HepG2 (cell line): ENCODE results near the gene EPN3.

ENCODE experiments used
- CHD2 ChIP-seq: IDR thresholded peaks from 2 replicates; pipeline ENCODE4 v1.6.1; 2011; ENCODE audit warnings: low read depth, low read length, improper control_type of control experiment
- MAX ChIP-seq: IDR thresholded peaks from 2 replicates; pipeline ENCODE4 v1.6.1; 2012; ENCODE audit warnings: inconsistent platforms
- MYC ChIP-seq: sonication (generic); formaldehyde crosslinking; IDR thresholded peaks from 2 replicates; pipeline ENCODE4 v1.9.0; 2021; ENCODE audit warnings: missing genetic modification reagents, borderline replicate concordance
- POLR2AphosphoS5 ChIP-seq: IDR thresholded peaks from 2 replicates; pipeline ENCODE4 v1.6.1; 2012; ENCODE audit warnings: low read depth, low read length
- TF ChIP-seq, protein P1 (sequence below): sonication (generic); formaldehyde crosslinking; IDR thresholded peaks from 2 replicates; pipeline ENCODE4 v1.5.0; 2020; ENCODE audit warnings: mild to moderate bottlenecking, missing genetic modification reagents, moderate library complexity

DNA sequence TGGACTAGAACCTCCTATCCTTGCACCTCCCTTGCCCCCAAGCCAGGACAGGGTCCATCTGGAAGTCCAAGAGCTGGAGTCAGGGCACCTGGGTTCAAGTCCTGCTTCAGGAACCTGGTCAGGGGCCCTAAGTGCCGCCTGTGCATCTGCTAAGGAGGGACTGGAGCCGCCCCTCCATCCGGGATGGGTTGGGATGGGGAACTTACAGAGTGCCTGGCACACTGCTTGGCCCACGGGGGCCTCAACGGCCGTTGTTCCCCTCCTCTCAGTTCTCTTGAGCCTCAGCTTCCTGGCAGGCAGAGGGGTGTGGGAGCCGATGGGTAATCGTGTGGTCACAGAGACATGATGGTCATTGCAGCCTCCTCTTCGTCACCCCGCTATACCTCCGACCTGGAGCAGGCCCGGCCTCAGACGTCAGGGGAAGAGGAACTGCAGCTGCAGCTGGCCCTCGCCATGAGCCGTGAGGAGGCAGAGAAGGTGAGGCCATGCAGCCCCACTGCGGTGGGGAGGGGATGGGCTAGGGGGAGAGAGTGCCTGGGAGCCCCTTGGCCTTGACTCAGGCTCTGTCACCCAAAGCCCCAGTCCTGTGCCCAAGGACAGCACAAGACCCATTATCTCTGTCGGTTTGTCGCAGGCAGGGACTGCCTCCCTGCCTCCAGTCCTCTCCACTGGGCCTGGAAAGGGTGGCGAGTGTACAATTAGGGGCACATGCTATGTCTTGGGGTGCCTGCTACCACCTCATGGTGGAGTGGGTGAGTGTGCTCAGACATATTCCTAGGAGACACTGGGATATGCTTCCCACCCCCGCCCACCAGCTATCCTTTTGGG is 5.4 kb downstream of the EPN3 start:
- TF ChIP-seq POLR2AphosphoS5, result no peak
- TF ChIP-seq CHD2, result no peak
- no peak for TF ChIP-seq MAX
- TF ChIP-seq MYC (CRISPR knock-in tag), result no peak
- TF ChIP-seq, protein P1, sequence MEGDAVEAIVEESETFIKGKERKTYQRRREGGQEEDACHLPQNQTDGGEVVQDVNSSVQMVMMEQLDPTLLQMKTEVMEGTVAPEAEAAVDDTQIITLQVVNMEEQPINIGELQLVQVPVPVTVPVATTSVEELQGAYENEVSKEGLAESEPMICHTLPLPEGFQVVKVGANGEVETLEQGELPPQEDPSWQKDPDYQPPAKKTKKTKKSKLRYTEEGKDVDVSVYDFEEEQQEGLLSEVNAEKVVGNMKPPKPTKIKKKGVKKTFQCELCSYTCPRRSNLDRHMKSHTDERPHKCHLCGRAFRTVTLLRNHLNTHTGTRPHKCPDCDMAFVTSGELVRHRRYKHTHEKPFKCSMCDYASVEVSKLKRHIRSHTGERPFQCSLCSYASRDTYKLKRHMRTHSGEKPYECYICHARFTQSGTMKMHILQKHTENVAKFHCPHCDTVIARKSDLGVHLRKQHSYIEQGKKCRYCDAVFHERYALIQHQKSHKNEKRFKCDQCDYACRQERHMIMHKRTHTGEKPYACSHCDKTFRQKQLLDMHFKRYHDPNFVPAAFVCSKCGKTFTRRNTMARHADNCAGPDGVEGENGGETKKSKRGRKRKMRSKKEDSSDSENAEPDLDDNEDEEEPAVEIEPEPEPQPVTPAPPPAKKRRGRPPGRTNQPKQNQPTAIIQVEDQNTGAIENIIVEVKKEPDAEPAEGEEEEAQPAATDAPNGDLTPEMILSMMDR (CRISPR knock-in tag), result no peak; the same call in 1 of the 2 replicates
